H9 (cell line): ENCODE data around the gene LATS2. TPM values are rescaled to one million over a fixed set of nuclear protein-coding genes. Genes with fewer than 3 reads are reported as not detected.
A peak's percentile ranks its signal among the peaks of the same experiment; 100 is the strongest.

Source experiments
- DNase-seq: peaks from one replicate; pipeline ENCODE4 v3.0.0-alpha.2; 2017
- H2AFZ ChIP-seq: one replicate; pipeline ENCODE4 v1.6.1; 2013; ENCODE audit warnings: mild to moderate bottlenecking, low read length, control low read depth, moderate library complexity
- H2AK5ac ChIP-seq: 2 replicates; pipeline ENCODE4 v1.6.1; 2013; ENCODE audit warnings: low read length, control low read depth, mixed read lengths; ENCODE audit not compliant: insufficient read length
- H2BK120ac ChIP-seq: one replicate; pipeline ENCODE4 v1.6.1; 2013; ENCODE audit warnings: low read depth, mild to moderate bottlenecking, low read length, control low read depth, inconsistent platforms; ENCODE audit not compliant: poor library complexity, severe bottlenecking
- H2BK12ac ChIP-seq: 2 replicates; pipeline ENCODE4 v1.6.1; 2013; ENCODE audit warnings: low read length, control low read depth, mixed read lengths, low read depth; ENCODE audit not compliant: insufficient read length
- H2BK15ac ChIP-seq: 2 replicates; pipeline ENCODE4 v1.6.1; 2013; ENCODE audit warnings: low read depth, low read length, control low read depth
- H2BK20ac ChIP-seq: one replicate; pipeline ENCODE4 v1.6.1; 2013; ENCODE audit warnings: low read depth, mild to moderate bottlenecking, low read length, control low read depth, inconsistent platforms; ENCODE audit not compliant: poor library complexity, severe bottlenecking
- H2BK5ac ChIP-seq: 2 replicates; pipeline ENCODE4 v1.6.1; 2013; ENCODE audit warnings: low read length, control low read depth, mixed read lengths; ENCODE audit not compliant: insufficient read length
- H3K14ac ChIP-seq: 2 replicates; pipeline ENCODE4 v1.6.1; 2013; ENCODE audit warnings: low read length, control low read depth; ENCODE audit not compliant: insufficient read depth
- H3K18ac ChIP-seq: 2 replicates; pipeline ENCODE4 v1.6.1; 2013; ENCODE audit warnings: low read depth, mild to moderate bottlenecking, mixed read lengths, low read length, control low read depth; ENCODE audit not compliant: insufficient read length
- H3K23ac ChIP-seq: 2 replicates; pipeline ENCODE4 v1.6.1; 2013; ENCODE audit warnings: low read length, control low read depth, mixed read lengths, low read depth; ENCODE audit not compliant: insufficient read length
- H3K23me2 ChIP-seq: 2 replicates; pipeline ENCODE4 v1.6.1; 2013; ENCODE audit warnings: low read depth, mild to moderate bottlenecking, mixed read lengths, low read length, control low read depth; ENCODE audit not compliant: insufficient read length, poor library complexity, severe bottlenecking
- H3K27ac ChIP-seq: 2 replicates; pipeline ENCODE4 v1.5.1; 2013; ENCODE audit warnings: low read length, control low read depth, mixed read lengths, low read depth; ENCODE audit not compliant: insufficient read length
- H3K27me3 ChIP-seq: 2 replicates; pipeline ENCODE4 v1.6.1; 2013; ENCODE audit warnings: low read length, control low read depth, inconsistent platforms; ENCODE audit not compliant: insufficient read depth
- H3K4ac ChIP-seq: 2 replicates; pipeline ENCODE4 v1.6.1; 2013; ENCODE audit warnings: low read depth, mild to moderate bottlenecking, control low read depth, inconsistent platforms, low read length, moderate library complexity
- H3K4me1 ChIP-seq: 2 replicates; pipeline ENCODE4 v1.6.1; 2013; ENCODE audit warnings: low read length, control low read depth, inconsistent platforms; ENCODE audit not compliant: insufficient read depth
- H3K4me2 ChIP-seq: 2 replicates; pipeline ENCODE4 v1.6.1; 2013; ENCODE audit warnings: low read length, control low read depth, mixed read lengths; ENCODE audit not compliant: insufficient read length, insufficient read depth
- H3K56ac ChIP-seq: 2 replicates; pipeline ENCODE4 v1.6.1; 2013; ENCODE audit warnings: low read depth, mild to moderate bottlenecking, mixed read lengths, low read length, control low read depth; ENCODE audit not compliant: insufficient read length
- H3K79me1 ChIP-seq: 2 replicates; pipeline ENCODE4 v1.6.1; 2013; ENCODE audit warnings: low read depth, mild to moderate bottlenecking, moderate library complexity, low read length, control low read depth, inconsistent platforms; ENCODE audit not compliant: insufficient read depth, poor library complexity, severe bottlenecking
- H3K79me2 ChIP-seq: 2 replicates; pipeline ENCODE4 v1.6.1; 2013; ENCODE audit warnings: low read length, control low read depth, inconsistent platforms; ENCODE audit not compliant: insufficient read depth
- H3K9ac ChIP-seq: 2 replicates; pipeline ENCODE4 v1.6.1; 2013; ENCODE audit warnings: low read length, control low read depth, mixed read lengths; ENCODE audit not compliant: insufficient read length; ENCODE audit errors: extremely low read depth
- H3K9me3 ChIP-seq: one replicate; pipeline ENCODE4 v1.6.1; 2013; ENCODE audit warnings: low read depth, low read length, inconsistent platforms; ENCODE audit not compliant: control insufficient read depth
- H3T11ph ChIP-seq: one replicate; pipeline ENCODE4 v1.6.1; 2013; ENCODE audit warnings: mild to moderate bottlenecking, low read length, control low read depth, inconsistent platforms
- H4K20me1 ChIP-seq: one replicate; pipeline ENCODE4 v1.6.1; 2013; ENCODE audit not compliant: control insufficient read depth, insufficient read length, insufficient read depth
- H4K5ac ChIP-seq: 2 replicates; pipeline ENCODE4 v1.6.1; 2013; ENCODE audit warnings: low read depth, mild to moderate bottlenecking, mixed read lengths, low read length, control low read depth; ENCODE audit not compliant: insufficient read length
- H4K8ac ChIP-seq: replicated peaks from 2 replicates; pipeline ENCODE4 v1.6.1; 2013; ENCODE audit warnings: low read length, control low read depth, mixed read lengths, low read depth; ENCODE audit not compliant: insufficient read length
- H4K91ac ChIP-seq: 2 replicates; pipeline ENCODE4 v1.6.1; 2013; ENCODE audit warnings: low read depth, mild to moderate bottlenecking, moderate library complexity, mixed read lengths, low read length, control low read depth; ENCODE audit not compliant: insufficient read length
- H3K27ac Mint-ChIP-seq, 3 experiments: 2 replicates in 2 of 3; 3 replicates in 1 of 3; pipeline ENCODE4 v1.8.0; 2020 to 2021; ENCODE audit warnings: mixed read lengths in 3 of 3, mild to moderate bottlenecking in 1 of 3, moderate library complexity in 1 of 3
- H3K27me3 Mint-ChIP-seq: 2 replicates; pipeline ENCODE4 v1.8.0; 2021; ENCODE audit warnings: low read depth, mild to moderate bottlenecking, moderate library complexity, mixed read lengths
- H3K36me3 Mint-ChIP-seq, 3 experiments: 2 replicates in 2 of 3; 3 replicates in 1 of 3; pipeline ENCODE4 v1.8.0; 2020 to 2021; ENCODE audit warnings: low read depth in 3 of 3, mixed read lengths in 3 of 3; ENCODE audit not compliant: insufficient read depth in 1 of 3
- H3K4me1 Mint-ChIP-seq, 2 experiments: 2 replicates each; pipeline ENCODE4 v1.8.0; 2020; ENCODE audit warnings: mixed read lengths in 2 of 2
- H3K4me3 Mint-ChIP-seq, 2 experiments: 2 replicates in 1 of 2; 3 replicates in 1 of 2; pipeline ENCODE4 v1.8.0; 2020 to 2021; ENCODE audit warnings: mild to moderate bottlenecking in 2 of 2, mixed read lengths in 2 of 2, moderate library complexity in 1 of 2
- H3K9me3 Mint-ChIP-seq, 2 experiments: 2 replicates in 1 of 2; 3 replicates in 1 of 2; pipeline ENCODE4 v1.8.0; 2020; ENCODE audit warnings: mild to moderate bottlenecking in 2 of 2, mixed read lengths in 2 of 2, moderate library complexity in 1 of 2
- CTCF ChIP-seq: fragments of 200-600 bp; sonication (generic); conservative IDR thresholded peaks from 3 replicates; pipeline ENCODE4 v1.8.0; 2021; ENCODE audit warnings: antibody characterized with exemption, mild to moderate bottlenecking
- WGBS: extraction: QIAGEN DNeasy Blood & Tissue Kit; methylation state at CpG from one replicate; pipeline ENCODE4 v1.1.7; 2013; ENCODE audit warnings: missing lambda C conversion rate, low lambda C conversion rate, mixed read lengths; ENCODE audit not compliant: insufficient read length; ENCODE audit errors: extremely low coverage; 5-methylcytosine and 5-hydroxymethylcytosine counted together
- total RNA-seq: library from RNA; stranded (reverse); gene quantifications from 2 replicates; pipeline ENCODE4 v1.2.1, GENCODE V29; 2021

The LATS2 gene
- total RNA-seq, 1 experiment from 2014 or later: 20.0 TPM

GRCh38 chr13:21063031-21063430 lies 1.6 kb upstream of the LATS2 start:
- peaks cover 2% of the 10 kb centered on the region for H3K79me1 ChIP-seq
- no peak overlapping the region; a peak in 1 of 7 replicates for H3K27ac Mint-ChIP-seq
- DNase-seq: no peak
- no peaks in the 10 kb centered on the region; a peak in 1 of 5 replicates for H3K9me3 Mint-ChIP-seq
- H3K4me1 ChIP-seq: no peaks in the 10 kb centered on the region; the same call in 1 of the 2 replicates
- H2BK5ac ChIP-seq: no peak overlapping the region
- H3K79me2 ChIP-seq: peaks cover 2% of the 10 kb centered on the region; the same call in 1 of the 2 replicates
- WGBS: no CpG with 5 or more reads among the region's 2 CpGs
- no peak overlapping the region for H4K5ac ChIP-seq
- no peak overlapping the region for H2AFZ ChIP-seq
- H3K14ac ChIP-seq: no peak overlapping the region
- H3K9me3 ChIP-seq: no peaks in the 10 kb centered on the region
- H3K27ac ChIP-seq: no peak overlapping the region
- no peak overlapping the region for H3K9ac ChIP-seq
- H3K27me3 Mint-ChIP-seq: no peaks in the 10 kb centered on the region
- no peak overlapping the region for H3K4ac ChIP-seq
- H3K18ac ChIP-seq: peak overlapping the region; percentile 46
- H3K23me2 ChIP-seq: peaks cover 3% of the 10 kb centered on the region
- no peak for TF ChIP-seq CTCF
- H4K20me1 ChIP-seq: no peaks in the 10 kb centered on the region
- H3K4me1 Mint-ChIP-seq: peaks cover 18 to 27% of the 10 kb centered on the region in 2 experiments
- H3K4me3 Mint-ChIP-seq: no peak overlapping the region; a peak in 1 of 5 replicates
- no peak overlapping the region for H2BK20ac ChIP-seq
- peaks cover 0 to 5% (median 0%) of the 10 kb centered on the region in 3 experiments; a peak in 3 of 7 replicates for H3K36me3 Mint-ChIP-seq
- no peak overlapping the region for H3T11ph ChIP-seq
- no peak overlapping the region for H2BK120ac ChIP-seq
- H3K23ac ChIP-seq: no peak overlapping the region
- H4K91ac ChIP-seq: no peak overlapping the region
- no peak overlapping the region for H3K56ac ChIP-seq
- no peak overlapping the region for H2BK12ac ChIP-seq
- H2AK5ac ChIP-seq: no peak overlapping the region
- H3K27me3 ChIP-seq: no peaks in the 10 kb centered on the region
- H3K4me2 ChIP-seq: no peak overlapping the region
- H4K8ac ChIP-seq: no peak overlapping the region
- no peak overlapping the region for H2BK15ac ChIP-seq
